GM23338 (cell line): ENCODE data around the gene JPH4. TPM values are rescaled to one million over a fixed set of nuclear protein-coding genes. Genes with fewer than 3 reads are reported as not detected.

Experiments
- ATAC-seq: fragments of 200-7000 bp; cut with Tn5 transposase; 3 replicates; pipeline ENCODE4 v1.9.1; 2020
- DNase-seq: peaks from one replicate; pipeline ENCODE4 v3.0.0-alpha.2; 2015; ENCODE audit warnings: low spot score
- H2AFZ ChIP-seq: fragments of 200-600 bp; sonication (generic); 2 replicates; pipeline ENCODE4 v1.8.0; 2016; ENCODE audit warnings: antibody characterized with exemption, mild to moderate bottlenecking, moderate library complexity
- H3F3A ChIP-seq: fragments of 200-600 bp; sonication (generic); replicated peaks from 2 replicates; pipeline ENCODE4 v1.8.0; 2017; ENCODE audit warnings: antibody characterized with exemption, mixed run types, low read depth
- H3K27ac ChIP-seq: fragments of 200-600 bp; sonication (generic); 2 replicates; pipeline ENCODE4 v1.6.1; 2016; ENCODE audit warnings: low read depth
- H3K27me3 ChIP-seq: fragments of 200-600 bp; sonication (generic); 2 replicates; pipeline ENCODE4 v1.8.0; 2016; ENCODE audit warnings: mild to moderate bottlenecking, mixed run types, moderate library complexity; ENCODE audit not compliant: insufficient read depth
- H3K36me3 ChIP-seq: fragments of 200-600 bp; sonication (generic); 2 replicates; pipeline ENCODE4 v1.8.0; 2016; ENCODE audit warnings: mild to moderate bottlenecking; ENCODE audit not compliant: insufficient read depth
- H3K4me1 ChIP-seq: fragments of 200-600 bp; sonication (generic); 2 replicates; pipeline ENCODE4 v1.8.0; 2016; ENCODE audit warnings: mild to moderate bottlenecking, moderate library complexity; ENCODE audit not compliant: insufficient read depth
- H3K4me2 ChIP-seq: fragments of 200-600 bp; sonication (generic); 2 replicates; pipeline ENCODE4 v1.7.1; 2017; ENCODE audit warnings: mixed run types
- H3K4me3 ChIP-seq: fragments of 200-600 bp; sonication (generic); 2 replicates; pipeline ENCODE4 v1.6.1; 2016; ENCODE audit warnings: mixed run types
- H3K79me2 ChIP-seq: fragments of 200-600 bp; sonication (generic); replicated peaks from 2 replicates; pipeline ENCODE4 v1.8.0; 2017; ENCODE audit warnings: mild to moderate bottlenecking; ENCODE audit not compliant: insufficient read depth
- H3K9me2 ChIP-seq: fragments of 200-600 bp; sonication (generic); 2 replicates; pipeline ENCODE4 v1.8.0; 2017; ENCODE audit not compliant: insufficient read depth
- H4K20me1 ChIP-seq: fragments of 200-600 bp; sonication (generic); replicated peaks from 2 replicates; pipeline ENCODE4 v1.8.0; 2017; ENCODE audit warnings: mild to moderate bottlenecking; ENCODE audit not compliant: insufficient read depth
- H3K27ac Mint-ChIP-seq: 2 replicates; pipeline ENCODE4 v1.8.0; 2020; ENCODE audit warnings: inconsistent platforms, mild to moderate bottlenecking, moderate library complexity, mixed read lengths
- H3K27me3 Mint-ChIP-seq: 3 replicates; pipeline ENCODE4 v1.8.0; 2022; ENCODE audit warnings: low read depth, mild to moderate bottlenecking, moderate library complexity, mixed read lengths, inconsistent platforms; ENCODE audit not compliant: insufficient read depth, poor library complexity
- H3K36me3 Mint-ChIP-seq: 3 replicates; pipeline ENCODE4 v1.8.0; 2021; ENCODE audit warnings: low read depth, mild to moderate bottlenecking, inconsistent platforms, moderate library complexity, mixed read lengths
- H3K4me1 Mint-ChIP-seq: 3 replicates; pipeline ENCODE4 v1.8.0; 2020; ENCODE audit warnings: mild to moderate bottlenecking, inconsistent platforms, mixed read lengths
- H3K4me3 Mint-ChIP-seq: 3 replicates; pipeline ENCODE4 v1.8.0; 2021; ENCODE audit warnings: moderate library complexity, mild to moderate bottlenecking, inconsistent platforms, mixed read lengths
- H3K9me3 Mint-ChIP-seq: 3 replicates; pipeline ENCODE4 v1.8.0; 2020; ENCODE audit warnings: moderate library complexity, mild to moderate bottlenecking, inconsistent platforms, mixed read lengths
- CREB1 ChIP-seq: fragments of 250-450 bp; sonication (Bioruptor Pico); IDR thresholded peaks from 2 replicates; pipeline ENCODE4 v1.5.0; 2020; ENCODE audit warnings: low read depth, mild to moderate bottlenecking, moderate library complexity
- CTCF ChIP-seq, 2 experiments: fragments of 200-600 bp in 1 of 2; sonication (generic) in 1 of 2; conservative IDR thresholded peaks; 2 replicates each; pipeline versions ENCODE4 v1.5.1 to v1.6.1; 2016 to 2017; ENCODE audit warnings: antibody characterized with exemption in 2 of 2, low read depth in 2 of 2, mild to moderate bottlenecking in 2 of 2, moderate library complexity in 1 of 2
- EZH2 ChIP-seq: fragments of 200-600 bp; sonication (generic); IDR thresholded peaks from one replicate; pipeline ENCODE4 v1.8.0; 2017; ENCODE audit warnings: antibody characterized with exemption, mild to moderate bottlenecking, low read depth; ENCODE audit not compliant: unreplicated experiment
- EZH2phosphoT487 ChIP-seq: fragments of 200-600 bp; sonication (generic); IDR thresholded peaks from one replicate; pipeline ENCODE4 v1.8.1; 2018; ENCODE audit warnings: antibody characterized with exemption; ENCODE audit not compliant: unreplicated experiment
- JUNB ChIP-seq: IDR thresholded peaks from one replicate; pipeline ENCODE4 v1.6.1; 2016; ENCODE audit warnings: antibody characterized with exemption; ENCODE audit not compliant: unreplicated experiment
- NANOG ChIP-seq: IDR thresholded peaks from 2 replicates; pipeline ENCODE4 v1.6.1; 2016; ENCODE audit warnings: antibody characterized with exemption, borderline replicate concordance
- STAT1 ChIP-seq: IDR thresholded peaks from one replicate; pipeline ENCODE4 v1.6.1; 2016; ENCODE audit warnings: antibody characterized with exemption; ENCODE audit not compliant: unreplicated experiment
- ZNF114 ChIP-seq: fragments of 250-450 bp; sonication (Bioruptor Pico); IDR thresholded peaks from 2 replicates; pipeline ENCODE4 v1.5.0; 2020; ENCODE audit warnings: mild to moderate bottlenecking, moderate library complexity
- polyA plus RNA-seq: library from polyadenylated mRNA; unstranded; fragments of >200 nt; fragmentation: Nextera tagmentation; extraction: Ambion mirVana; gene quantifications from 2 replicates; pipeline ENCODE4 v1.2.1, GENCODE V29; 2016
- total RNA-seq: library from RNA; depleted of rRNA; stranded (reverse); fragments of >200 nt; shearing (Covaris generic); gene quantifications from 2 replicates; pipeline ENCODE4 v1.2.3, GENCODE V29; 2014
- TF ChIP-seq, protein P1 (sequence below): IDR thresholded peaks from one replicate; pipeline ENCODE4 v1.6.1; 2018; ENCODE audit warnings: antibody characterized with exemption; ENCODE audit not compliant: unreplicated experiment
- TF ChIP-seq, protein P2 (sequence below): fragments of 250-450 bp; sonication (Bioruptor Pico); IDR thresholded peaks from 2 replicates; pipeline ENCODE4 v1.5.0; 2020; ENCODE audit warnings: mild to moderate bottlenecking, moderate library complexity

Gene JPH4
- total and polyA plus RNA-seq, 2 experiments from 2014 or later: 11.0 to 29.9 TPM

GRCh38 chr14:23605931-23606585 is 27.5 kb upstream of the JPH4 start:
- Histone ChIP-seq H3K4me3 (no peak overlapping the region), H3K27ac (no peak overlapping the region), H4K20me1 (no peaks in the 10 kb centered on the region), H3K36me3 (no peaks in the 10 kb centered on the region), H3K27me3 (no peaks in the 10 kb centered on the region), H3K79me2 (no peaks in the 10 kb centered on the region), H3K4me2 (no peak overlapping the region), H3K4me1 (no peaks in the 10 kb centered on the region), H3F3A (no peaks in the 10 kb centered on the region), H2AFZ (no peak overlapping the region), H3K9me2 (peaks cover 11% of the 10 kb centered on the region; the same call in 1 of the 2 replicates)
- ATAC-seq (no peak), DNase-seq (no peak)
- no peak overlapping the region for H3K4me3 Mint-ChIP-seq
- no peaks in the 10 kb centered on the region; the same call in 2 of the 3 replicates for H3K4me1 Mint-ChIP-seq
- peaks cover 8% of the 10 kb centered on the region; the same call in 2 of the 3 replicates for H3K9me3 Mint-ChIP-seq
- TF ChIP-seq EZH2 (no peak), ZNF114 (no peak), CREB1 (CRISPR knock-in tag) (no peak), EZH2phosphoT487 (no peak), STAT1 (no peak), NANOG (no peak), JUNB (no peak), CTCF (conservative IDR thresholded peaks at IDR 0.05; ENCODE audit: low read depth in 2 of 2) (no peak)
- TF ChIP-seq, protein P1, sequence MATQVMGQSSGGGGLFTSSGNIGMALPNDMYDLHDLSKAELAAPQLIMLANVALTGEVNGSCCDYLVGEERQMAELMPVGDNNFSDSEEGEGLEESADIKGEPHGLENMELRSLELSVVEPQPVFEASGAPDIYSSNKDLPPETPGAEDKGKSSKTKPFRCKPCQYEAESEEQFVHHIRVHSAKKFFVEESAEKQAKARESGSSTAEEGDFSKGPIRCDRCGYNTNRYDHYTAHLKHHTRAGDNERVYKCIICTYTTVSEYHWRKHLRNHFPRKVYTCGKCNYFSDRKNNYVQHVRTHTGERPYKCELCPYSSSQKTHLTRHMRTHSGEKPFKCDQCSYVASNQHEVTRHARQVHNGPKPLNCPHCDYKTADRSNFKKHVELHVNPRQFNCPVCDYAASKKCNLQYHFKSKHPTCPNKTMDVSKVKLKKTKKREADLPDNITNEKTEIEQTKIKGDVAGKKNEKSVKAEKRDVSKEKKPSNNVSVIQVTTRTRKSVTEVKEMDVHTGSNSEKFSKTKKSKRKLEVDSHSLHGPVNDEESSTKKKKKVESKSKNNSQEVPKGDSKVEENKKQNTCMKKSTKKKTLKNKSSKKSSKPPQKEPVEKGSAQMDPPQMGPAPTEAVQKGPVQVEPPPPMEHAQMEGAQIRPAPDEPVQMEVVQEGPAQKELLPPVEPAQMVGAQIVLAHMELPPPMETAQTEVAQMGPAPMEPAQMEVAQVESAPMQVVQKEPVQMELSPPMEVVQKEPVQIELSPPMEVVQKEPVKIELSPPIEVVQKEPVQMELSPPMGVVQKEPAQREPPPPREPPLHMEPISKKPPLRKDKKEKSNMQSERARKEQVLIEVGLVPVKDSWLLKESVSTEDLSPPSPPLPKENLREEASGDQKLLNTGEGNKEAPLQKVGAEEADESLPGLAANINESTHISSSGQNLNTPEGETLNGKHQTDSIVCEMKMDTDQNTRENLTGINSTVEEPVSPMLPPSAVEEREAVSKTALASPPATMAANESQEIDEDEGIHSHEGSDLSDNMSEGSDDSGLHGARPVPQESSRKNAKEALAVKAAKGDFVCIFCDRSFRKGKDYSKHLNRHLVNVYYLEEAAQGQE: no peak
- TF ChIP-seq, protein P2, sequence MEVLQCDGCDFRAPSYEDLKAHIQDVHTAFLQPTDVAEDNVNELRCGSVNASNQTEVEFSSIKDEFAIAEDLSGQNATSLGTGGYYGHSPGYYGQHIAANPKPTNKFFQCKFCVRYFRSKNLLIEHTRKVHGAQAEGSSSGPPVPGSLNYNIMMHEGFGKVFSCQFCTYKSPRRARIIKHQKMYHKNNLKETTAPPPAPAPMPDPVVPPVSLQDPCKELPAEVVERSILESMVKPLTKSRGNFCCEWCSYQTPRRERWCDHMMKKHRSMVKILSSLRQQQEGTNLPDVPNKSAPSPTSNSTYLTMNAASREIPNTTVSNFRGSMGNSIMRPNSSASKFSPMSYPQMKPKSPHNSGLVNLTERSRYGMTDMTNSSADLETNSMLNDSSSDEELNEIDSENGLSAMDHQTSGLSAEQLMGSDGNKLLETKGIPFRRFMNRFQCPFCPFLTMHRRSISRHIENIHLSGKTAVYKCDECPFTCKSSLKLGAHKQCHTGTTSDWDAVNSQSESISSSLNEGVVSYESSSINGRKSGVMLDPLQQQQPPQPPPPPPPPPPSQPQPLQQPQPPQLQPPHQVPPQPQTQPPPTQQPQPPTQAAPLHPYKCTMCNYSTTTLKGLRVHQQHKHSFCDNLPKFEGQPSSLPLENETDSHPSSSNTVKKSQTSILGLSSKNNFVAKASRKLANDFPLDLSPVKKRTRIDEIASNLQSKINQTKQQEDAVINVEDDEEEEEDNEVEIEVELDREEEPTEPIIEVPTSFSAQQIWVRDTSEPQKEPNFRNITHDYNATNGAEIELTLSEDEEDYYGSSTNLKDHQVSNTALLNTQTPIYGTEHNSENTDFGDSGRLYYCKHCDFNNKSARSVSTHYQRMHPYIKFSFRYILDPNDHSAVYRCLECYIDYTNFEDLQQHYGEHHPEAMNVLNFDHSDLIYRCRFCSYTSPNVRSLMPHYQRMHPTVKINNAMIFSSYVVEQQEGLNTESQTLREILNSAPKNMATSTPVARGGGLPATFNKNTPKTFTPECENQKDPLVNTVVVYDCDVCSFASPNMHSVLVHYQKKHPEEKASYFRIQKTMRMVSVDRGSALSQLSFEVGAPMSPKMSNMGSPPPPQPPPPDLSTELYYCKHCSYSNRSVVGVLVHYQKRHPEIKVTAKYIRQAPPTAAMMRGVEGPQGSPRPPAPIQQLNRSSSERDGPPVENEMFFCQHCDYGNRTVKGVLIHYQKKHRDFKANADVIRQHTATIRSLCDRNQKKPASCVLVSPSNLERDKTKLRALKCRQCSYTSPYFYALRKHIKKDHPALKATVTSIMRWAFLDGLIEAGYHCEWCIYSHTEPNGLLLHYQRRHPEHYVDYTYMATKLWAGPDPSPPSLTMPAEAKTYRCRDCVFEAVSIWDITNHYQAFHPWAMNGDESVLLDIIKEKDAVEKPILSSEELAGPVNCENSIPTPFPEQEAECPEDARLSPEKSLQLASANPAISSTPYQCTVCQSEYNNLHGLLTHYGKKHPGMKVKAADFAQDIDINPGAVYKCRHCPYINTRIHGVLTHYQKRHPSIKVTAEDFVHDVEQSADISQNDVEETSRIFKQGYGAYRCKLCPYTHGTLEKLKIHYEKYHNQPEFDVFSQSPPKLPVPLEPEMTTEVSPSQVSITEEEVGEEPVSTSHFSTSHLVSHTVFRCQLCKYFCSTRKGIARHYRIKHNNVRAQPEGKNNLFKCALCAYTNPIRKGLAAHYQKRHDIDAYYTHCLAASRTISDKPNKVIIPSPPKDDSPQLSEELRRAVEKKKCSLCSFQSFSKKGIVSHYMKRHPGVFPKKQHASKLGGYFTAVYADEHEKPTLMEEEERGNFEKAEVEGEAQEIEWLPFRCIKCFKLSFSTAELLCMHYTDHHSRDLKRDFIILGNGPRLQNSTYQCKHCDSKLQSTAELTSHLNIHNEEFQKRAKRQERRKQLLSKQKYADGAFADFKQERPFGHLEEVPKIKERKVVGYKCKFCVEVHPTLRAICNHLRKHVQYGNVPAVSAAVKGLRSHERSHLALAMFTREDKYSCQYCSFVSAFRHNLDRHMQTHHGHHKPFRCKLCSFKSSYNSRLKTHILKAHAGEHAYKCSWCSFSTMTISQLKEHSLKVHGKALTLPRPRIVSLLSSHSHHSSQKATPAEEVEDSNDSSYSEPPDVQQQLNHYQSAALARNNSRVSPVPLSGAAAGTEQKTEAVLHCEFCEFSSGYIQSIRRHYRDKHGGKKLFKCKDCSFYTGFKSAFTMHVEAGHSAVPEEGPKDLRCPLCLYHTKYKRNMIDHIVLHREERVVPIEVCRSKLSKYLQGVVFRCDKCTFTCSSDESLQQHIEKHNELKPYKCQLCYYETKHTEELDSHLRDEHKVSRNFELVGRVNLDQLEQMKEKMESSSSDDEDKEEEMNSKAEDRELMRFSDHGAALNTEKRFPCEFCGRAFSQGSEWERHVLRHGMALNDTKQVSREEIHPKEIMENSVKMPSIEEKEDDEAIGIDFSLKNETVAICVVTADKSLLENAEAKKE (CRISPR knock-in tag): no peak
- peaks cover 6% of the 10 kb centered on the region for H3K27me3 Mint-ChIP-seq
- no peak overlapping the region for H3K27ac Mint-ChIP-seq
- H3K36me3 Mint-ChIP-seq: no peaks in the 10 kb centered on the region; the same call in 2 of the 3 replicates
